Tracheal epithelial cell (primary cell): ENCODE results near the gene MRPS27. TPM values are rescaled to one million over a fixed set of nuclear protein-coding genes. Genes with fewer than 3 reads are reported as not detected.

ENCODE experiments used
- total RNA-seq: library from RNA; depleted of rRNA; stranded (reverse); fragments of >200 nt; gene quantifications from 2 replicates; pipeline ENCODE4 v1.2.1, GENCODE V29; 2014

MRPS27 gene
- total RNA-seq: 53.7 and 71.6 TPM in 2 replicates

DNA sequence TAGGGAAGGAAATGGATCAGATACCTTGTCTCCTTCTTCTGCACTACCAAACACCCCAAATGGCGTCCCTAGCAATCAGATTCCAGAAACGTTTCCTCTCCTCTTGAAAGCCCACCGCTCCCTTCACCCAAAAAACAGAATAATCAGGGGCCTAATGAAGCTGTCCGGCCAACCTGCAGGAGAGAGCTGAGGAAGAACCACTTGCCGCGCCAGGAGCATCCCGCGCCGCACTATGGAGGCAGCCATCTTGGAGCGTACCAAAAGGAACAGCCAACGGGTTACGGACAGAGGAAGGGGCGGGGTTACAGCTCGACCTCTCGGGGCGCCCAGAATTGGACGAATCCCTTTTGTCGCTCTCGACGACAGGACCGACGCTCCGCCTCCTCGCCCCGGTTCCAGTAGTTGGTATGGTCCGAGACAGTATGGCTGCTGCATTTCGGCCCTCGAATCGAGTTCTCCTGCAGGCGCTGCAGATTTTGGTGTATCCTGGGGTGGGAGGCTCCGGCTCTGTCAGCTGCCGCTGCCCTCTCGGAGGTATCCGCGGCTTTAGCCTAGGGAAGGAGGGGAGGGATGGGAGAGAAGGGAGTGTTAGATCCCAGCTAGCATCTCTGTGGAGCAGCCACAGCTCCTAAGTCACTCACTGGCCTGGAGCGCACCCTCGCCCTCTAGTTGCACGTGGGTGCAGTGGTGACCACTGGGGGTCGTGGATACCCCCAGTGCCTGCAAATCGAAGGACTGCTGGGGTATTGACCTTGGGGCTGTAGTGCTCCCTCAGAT lies at the start of gene MRPS27, which contains the start of gene PTCD2:
Gene MRPS27 (minus strand): TSS at position 265 of the 777 bp plus-strand sequence. CDS start 19 bp downstream, at position 246.
Gene PTCD2 (plus strand): TSS at position 398 of the 777 bp plus-strand sequence. CDS start 10 bp downstream, at position 408.

Other genes with a start within 250 kb of the MRPS27 start
- gene MAP1B, start 212.8 kb downstream of the MRPS27 start, total RNA-seq: 5.8 and 53.7 TPM in 2 replicates
- 3.4 and 4.3 TPM in 2 replicates for gene PTCD2, start 133 bp upstream of the MRPS27 start, total RNA-seq
- not detected in 2 replicates for gene ZNF366, start 187.2 kb upstream of the MRPS27 start, total RNA-seq